GM18520 (cell line): ENCODE data around the gene PCBP1.
"Not testable (repeated sequence)": the region's sequence is repeated elsewhere in the genome, so short reads cannot be mapped to it uniquely, and the experiment has no call there.

Experiments used
- ATAC-seq: cut with Tn5 transposase; IDR thresholded peaks from one replicate; pipeline ENCODE4 v1.9.1; 2021; ENCODE audit not compliant: unreplicated experiment

The PCBP1 gene

DNA sequence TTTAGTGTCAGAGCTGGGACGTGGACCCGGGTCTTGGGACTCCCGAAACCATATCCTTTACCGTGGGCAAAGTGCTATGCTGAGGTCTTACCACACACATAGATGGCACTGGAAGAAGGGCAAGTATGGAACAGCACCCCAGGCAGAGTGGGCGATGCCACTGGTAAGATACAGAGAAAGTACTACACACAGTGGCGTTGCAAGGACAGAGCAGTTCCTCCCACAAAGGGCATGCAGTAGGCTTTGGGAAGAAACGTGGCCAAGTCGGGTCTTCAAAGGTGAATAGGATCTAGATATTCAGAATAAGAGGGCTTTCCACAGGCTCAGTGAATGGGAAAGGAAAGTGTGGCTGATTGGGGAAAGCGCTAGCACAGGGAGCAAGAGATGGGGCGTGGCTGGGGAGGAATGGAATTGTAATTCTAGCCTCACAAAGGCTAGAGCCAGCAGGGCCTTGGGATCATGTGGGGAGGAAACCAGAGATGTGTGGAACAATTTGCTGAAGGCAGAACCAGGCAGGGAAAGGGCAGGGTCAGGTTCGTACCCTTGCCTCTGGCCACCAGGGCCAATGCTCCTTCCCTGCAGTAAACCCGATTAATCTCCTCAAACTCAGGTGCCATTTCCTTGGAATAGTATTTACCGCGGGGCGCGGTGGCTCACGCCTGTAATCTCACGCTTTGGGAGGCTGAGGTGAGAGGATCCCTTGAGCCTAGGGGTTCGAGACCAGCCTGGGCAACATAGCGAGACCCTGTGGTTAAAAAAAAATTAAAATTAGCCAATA, 36.0 kb downstream of the PCBP1 start:
- ATAC-seq = no peak

DNA sequence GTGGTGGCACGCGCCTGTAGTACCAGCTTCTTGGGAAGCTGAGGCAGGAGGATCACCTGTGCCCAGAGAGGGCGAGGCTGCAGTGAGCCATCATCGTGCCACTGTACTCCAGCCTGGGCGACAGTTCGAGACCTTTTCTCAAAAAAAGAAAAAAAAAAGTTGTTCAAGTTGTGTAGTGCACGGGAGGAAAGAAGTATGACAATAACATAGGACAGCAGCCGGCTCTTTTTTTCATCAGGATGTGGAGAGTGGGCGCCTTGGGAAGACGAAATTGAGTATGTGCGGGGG, 36.5 kb downstream of the PCBP1 start:
- ATAC-seq = no peak

DNA sequence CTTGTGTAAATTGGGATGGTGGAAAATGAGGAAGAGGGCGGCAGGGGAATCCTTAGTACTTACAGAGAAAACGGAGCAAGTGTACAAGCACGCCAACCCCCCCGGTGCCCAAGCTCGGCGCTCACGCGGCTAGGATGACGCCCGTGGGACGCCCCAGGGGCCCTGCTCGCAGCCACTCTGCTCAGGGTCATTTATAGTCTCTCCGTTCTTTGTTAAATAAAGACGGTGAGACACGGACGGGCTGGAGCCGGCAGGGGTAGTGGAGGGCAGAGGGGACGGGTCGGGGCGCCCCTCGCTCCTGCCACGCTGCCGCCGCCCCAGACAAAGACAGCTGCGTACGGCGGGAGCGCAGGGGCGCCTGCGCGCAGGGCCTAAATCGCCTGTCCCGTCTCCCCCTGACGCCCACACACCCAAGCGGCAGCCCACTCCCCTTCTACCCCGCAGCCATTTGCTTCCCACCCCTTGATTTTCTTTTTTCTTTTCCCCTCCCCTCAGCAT, 37.8 kb downstream of the PCBP1 start:
- ATAC-seq = no peak

DNA sequence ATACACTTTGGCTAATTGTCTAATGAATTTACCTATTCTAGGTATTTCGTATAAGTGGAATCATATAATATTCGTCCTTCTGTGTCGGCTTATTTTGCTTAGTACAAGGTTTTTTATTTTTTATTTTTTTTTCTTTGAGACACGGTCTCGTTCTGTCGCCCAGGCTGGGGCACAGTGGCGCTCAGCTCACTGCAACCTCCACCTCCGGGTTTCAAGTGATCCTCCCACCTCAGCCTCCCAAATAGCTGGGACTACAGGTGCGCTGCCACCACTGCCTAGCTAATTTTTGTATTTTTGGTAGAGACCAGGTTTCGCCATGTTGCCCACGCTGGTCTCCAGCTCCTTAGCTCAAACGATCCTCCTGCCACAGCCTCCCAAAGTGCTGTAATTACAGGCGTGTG, 38.2 kb downstream of the PCBP1 start:
- ATAC-seq = no peak

DNA sequence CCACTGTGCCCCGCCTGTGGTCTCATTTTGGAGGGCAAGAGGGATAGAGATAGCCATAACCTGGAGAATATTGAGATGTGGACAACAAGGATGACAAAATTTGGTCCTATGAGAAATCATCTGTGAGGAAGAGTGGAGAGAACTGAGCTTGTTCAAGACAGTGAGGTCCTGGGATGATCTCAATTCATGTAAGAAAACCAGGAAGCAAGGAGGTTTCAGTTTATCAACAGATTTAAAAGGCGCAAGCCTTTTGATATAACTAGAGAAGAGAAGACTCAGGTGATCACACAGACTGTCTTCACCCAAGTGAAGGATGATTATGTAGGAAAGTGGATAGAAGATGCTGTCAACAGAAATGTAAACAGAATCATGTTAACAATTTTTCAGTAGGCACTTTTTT, 39.1 kb downstream of the PCBP1 start:
- ATAC-seq = no peak

DNA sequence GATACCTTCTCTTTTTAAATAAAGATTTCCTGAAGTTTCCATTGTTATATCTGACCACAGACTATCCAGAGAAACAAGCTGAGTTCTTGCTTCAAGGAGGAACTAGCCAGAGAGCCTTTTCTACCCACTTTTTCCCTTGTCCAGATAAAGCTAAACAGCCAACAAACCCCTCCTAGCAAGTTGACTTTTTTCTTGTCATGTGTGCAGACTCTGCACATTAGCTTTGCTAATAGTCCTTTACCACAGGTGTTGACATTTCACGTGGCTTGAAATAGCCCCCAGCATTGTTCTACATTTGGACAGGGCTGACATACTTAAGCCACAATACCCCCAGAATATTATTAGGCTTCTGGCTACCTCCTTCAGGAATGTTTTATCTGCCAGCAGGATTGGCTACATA, 40.7 kb downstream of the PCBP1 start:
- no peak for ATAC-seq

DNA sequence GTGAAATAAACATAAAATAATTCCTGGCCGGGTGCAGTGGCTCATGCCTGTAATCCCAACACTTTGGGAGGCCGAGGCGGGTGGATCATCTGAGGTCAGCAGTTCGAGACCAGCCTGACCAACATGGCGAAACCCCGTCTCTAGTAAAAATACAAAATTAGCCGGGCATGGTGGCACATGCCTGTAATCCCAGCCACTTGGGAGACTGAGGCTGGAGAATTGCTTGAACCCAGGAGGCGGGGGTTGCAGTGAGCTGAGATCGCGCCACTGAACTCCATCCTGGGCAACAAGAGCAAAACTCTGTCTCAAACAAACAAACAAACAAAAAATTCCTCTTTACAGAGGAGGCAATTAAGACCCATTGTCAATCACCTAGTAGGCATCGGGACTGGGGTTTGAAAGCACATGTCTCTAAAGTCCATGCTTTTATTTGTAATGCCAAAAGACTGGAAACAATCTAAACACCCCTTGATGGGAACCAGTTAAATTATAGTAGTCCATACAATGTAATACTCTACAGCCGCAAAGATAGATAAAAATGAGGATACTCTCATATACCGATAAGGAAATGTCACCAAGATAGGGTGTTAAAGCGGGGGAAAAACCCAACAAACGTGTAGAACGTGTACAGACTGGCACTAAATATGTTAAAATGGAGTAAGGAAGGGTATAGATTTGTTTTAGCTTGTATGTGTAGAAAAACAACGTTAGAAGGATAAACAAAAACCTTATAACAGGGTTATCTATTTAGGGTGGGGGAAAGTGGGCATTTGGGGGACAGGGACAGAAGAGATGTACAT, 44.3 kb downstream of the PCBP1 start:
- ATAC-seq = not testable (repeated sequence)

DNA sequence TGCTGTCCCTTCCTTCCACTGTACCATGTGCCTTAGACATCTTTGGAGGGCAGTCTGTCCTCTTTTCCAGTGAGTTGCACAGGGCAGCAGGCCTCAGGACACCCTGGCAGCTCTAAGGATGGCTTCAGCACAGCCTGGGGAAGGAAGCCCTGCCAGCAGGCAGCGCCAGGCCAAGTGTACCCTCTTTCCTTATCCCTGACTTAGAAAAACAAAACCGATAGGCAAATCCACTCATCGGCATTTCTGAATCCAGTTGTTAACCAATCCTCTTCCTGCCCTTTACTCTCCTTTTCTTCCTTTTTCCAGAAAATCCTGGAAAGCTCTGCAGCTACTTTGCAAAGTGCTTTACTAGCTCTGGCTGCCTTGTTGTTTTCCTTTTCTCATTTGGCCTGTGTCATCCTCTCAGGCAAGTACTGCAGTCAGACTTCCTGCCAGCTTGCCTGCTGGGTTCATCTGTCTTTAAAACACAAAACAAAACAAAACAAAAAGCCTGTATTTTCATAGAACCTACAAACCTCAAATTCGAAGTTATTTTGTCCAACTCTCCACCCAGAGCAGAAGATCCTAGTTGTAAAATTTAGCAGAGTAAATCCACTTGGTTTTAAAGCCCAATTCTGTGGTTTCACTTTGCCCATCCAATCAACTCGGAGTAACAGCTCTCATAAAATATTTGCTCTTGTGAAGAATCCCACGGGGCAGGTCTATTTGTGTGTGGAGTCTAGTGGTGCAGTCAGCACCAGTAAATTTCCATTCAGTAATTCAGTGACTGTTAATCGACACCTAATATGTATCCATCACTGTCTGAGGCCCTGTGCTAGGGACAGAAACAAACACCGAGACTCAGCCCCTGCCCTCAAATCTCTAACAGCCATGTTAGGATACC, 45.2 kb downstream of the PCBP1 start:
- peak; percentile 45 for ATAC-seq

DNA sequence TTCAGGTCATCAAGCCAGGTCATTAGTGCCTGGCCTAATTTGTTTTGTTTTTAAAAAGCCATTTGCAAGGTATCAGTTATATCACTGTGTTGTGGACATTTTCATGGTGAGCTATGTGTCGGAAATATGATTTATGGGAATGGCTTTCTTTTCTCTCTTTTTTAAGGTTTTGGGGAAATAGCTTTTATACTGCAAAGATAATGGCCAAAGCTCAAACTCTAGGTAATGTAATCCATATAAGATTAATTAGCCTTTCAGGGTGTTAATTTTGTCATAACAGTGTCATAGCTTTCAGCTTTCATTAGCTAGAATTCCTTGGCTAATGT, 45.8 kb downstream of the PCBP1 start:
- no peak for ATAC-seq

DNA sequence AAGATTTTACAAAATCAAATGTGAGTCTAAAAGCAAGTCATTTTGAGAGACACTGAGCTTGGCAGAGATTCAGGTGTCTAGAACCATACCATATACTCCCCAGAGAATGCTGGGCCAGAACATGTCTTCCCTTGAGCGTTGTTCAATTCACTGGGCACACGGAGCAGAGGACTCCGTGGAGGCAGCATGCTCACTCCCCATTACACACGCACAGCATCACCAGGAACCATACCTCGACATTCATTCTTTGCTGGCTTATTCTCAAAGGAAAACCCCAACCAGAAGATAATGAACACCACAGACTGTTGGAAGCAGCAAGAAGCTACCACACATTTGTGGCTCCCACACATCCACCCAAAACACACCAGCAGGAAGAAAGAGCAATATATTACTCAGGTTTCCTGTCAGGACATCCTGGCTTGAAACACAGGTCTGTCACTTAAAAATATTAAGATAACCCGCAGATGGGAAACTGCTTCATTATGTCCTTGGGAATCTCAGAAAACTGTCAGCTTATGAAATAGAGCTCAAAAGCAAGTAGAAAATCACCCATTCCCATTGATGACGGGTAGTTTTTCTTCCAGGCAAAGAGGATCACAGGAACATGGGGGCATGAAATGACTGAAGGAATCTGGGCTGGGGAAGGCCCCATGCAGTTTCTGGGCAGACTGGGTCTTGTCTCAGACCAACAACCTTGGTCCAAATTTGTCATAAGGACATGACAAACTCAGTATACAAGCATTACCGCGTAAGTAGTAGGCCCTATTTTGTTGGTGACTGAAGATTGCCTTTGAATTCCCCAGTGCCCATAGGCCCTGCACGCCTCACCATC, 46.4 kb downstream of the PCBP1 start:
- ATAC-seq = no peak

DNA sequence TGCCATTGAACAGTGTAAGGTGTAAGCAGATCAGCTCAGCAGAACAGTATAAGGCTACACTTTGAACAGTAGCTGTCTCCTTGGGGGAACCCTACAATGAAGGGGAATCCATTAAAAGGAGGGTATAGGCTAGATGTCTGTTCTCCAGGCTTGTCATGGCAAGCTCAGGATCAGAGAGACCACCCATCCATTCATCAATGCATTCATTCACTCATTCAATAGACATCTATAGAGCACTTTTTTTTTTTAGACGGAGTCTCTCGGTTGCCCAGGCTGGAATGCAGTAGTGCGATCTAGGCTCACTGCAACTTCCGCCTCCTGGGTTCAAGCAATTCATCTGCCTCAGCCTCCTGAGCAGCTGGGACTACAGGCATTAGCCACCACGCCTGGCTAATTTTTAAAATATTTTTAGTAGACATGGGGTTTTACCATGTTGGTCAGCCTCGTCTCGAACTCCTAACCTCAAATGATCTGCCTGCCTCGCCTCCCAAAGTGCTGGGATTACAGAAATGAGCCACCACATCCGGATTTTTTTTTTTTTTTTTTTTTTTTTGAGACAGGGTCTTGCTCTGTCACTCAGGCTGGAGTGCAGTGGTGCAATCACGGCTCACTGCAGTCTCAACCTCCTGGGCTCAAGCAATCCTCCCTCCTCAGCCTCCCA, 47.2 kb downstream of the PCBP1 start:
- ATAC-seq = not testable (repeated sequence)
